Measurements from ENCODE around the gene SZT2.
"Not testable (repeated sequence)": the region's sequence is repeated elsewhere in the genome, so short reads cannot be mapped to it uniquely, and the experiment has no call there.

Gene SZT2

GRCh38 chr1:43463479-43463878, 73.8 kb downstream of the SZT2 start:
- DNase-seq = no peak

GRCh38 chr1:43464681-43465504, 75.2 kb downstream of the SZT2 start:
- no peak for DNase-seq

- no peak for DNase-seq
Observed at GRCh38 chr1:43465505-43466067, 75.9 kb downstream of the SZT2 start.

GRCh38 chr1:43466403-43466802, 76.7 kb downstream of the SZT2 start:
- DNase-seq = no peak

- no peak for DNase-seq
Observed at GRCh38 chr1:43468414-43468813, 78.7 kb downstream of the SZT2 start.

- no peak for DNase-seq
Observed at GRCh38 chr1:43469932-43470331, 80.2 kb downstream of the SZT2 start.

- DNase-seq = no peak
Observed at GRCh38 chr1:43472087-43472462, 82.4 kb downstream of the SZT2 start.

- DNase-seq = not testable (repeated sequence)
Observed at GRCh38 chr1:43472463-43473151, 82.9 kb downstream of the SZT2 start.

- DNase-seq = no peak
Observed at GRCh38 chr1:43473463-43473862, 83.8 kb downstream of the SZT2 start.

- DNase-seq = not testable (repeated sequence)
Observed at GRCh38 chr1:43475611-43476401, 86.1 kb downstream of the SZT2 start.

- no peak for DNase-seq
Observed at GRCh38 chr1:43477716-43478115, 88.0 kb downstream of the SZT2 start.

GRCh38 chr1:43479414-43479813, 89.7 kb downstream of the SZT2 start:
- no peak for DNase-seq

- DNase-seq = no peak
Observed at GRCh38 chr1:43481491-43481890, 91.8 kb downstream of the SZT2 start.

- no peak for DNase-seq
Observed at GRCh38 chr1:43482215-43482614, 92.5 kb downstream of the SZT2 start.

GRCh38 chr1:43484367-43484766, 94.7 kb downstream of the SZT2 start:
- no peak for DNase-seq

- no peak for DNase-seq
Observed at GRCh38 chr1:43488165-43488564, 98.5 kb downstream of the SZT2 start.

- no peak for DNase-seq
Observed at GRCh38 chr1:43491061-43491460, 101.4 kb downstream of the SZT2 start.

- no peak for DNase-seq
Observed at GRCh38 chr1:43492826-43493225, 103.1 kb downstream of the SZT2 start.

GRCh38 chr1:43493661-43494450, 104.2 kb downstream of the SZT2 start:
- peak; percentile 36 for DNase-seq

GRCh38 chr1:43495204-43495603, 105.5 kb downstream of the SZT2 start:
- no peak for DNase-seq

GRCh38 chr1:43499898-43500297, 110.2 kb downstream of the SZT2 start:
- DNase-seq = no peak

- DNase-seq = not testable (repeated sequence)
Observed at GRCh38 chr1:43501806-43502205, 112.1 kb downstream of the SZT2 start.
